BJ (cell line): ENCODE measurements around the gene DNASE1L3. TPM values are rescaled to one million over a fixed set of nuclear protein-coding genes. Genes with fewer than 3 reads are reported as not detected.

ENCODE experiments used
- CTCF ChIA-PET: fragments of 350-600 bp; formaldehyde crosslinking; extraction: SDS; loops from one replicate; lab custom pipeline; 2021; ENCODE audit warnings: antibody characterized with exemption, inconsistent platforms; lab: Yijun Ruan, JAX
- POLR2A ChIA-PET: fragments of 300-600 bp; sonication (Branson Sonifier 250); formaldehyde crosslinking; extraction: SDS; loops from one replicate; lab custom pipeline; 2021; ENCODE audit warnings: antibody characterized with exemption; lab: Charles Lee
- DNase-seq: peaks from one replicate; pipeline ENCODE4 v3.0.0-alpha.2; 2011; ENCODE audit warnings: low read depth
- H3K27me3 ChIP-seq: 2 replicates; pipeline ENCODE4 v1.6.0; 2011; ENCODE audit warnings: low read length; ENCODE audit not compliant: control insufficient read depth, insufficient read depth
- H3K36me3 ChIP-seq: 2 replicates; pipeline ENCODE4 v1.5.1; 2011; ENCODE audit warnings: low read length; ENCODE audit not compliant: control insufficient read depth, insufficient read depth
- H3K4me3 ChIP-seq: 2 replicates; pipeline ENCODE4 v1.5.1; 2011; ENCODE audit warnings: low read depth, mild to moderate bottlenecking, control low read depth, low read length
- polyA plus RNA-seq: library from polyadenylated mRNA; depleted of rRNA; stranded (reverse); fragments of >200 nt; gene quantifications from 2 replicates; pipeline ENCODE4 v1.2.3, GENCODE V29; 2011
- TF ChIP-seq, protein P1 (sequence below): IDR thresholded peaks from 2 replicates; pipeline ENCODE4 v1.5.1; 2011; ENCODE audit warnings: low read depth, mild to moderate bottlenecking, control low read depth, inconsistent platforms, low read length, moderate library complexity; ENCODE audit not compliant: insufficient read depth

DNASE1L3 gene
- polyA plus RNA-seq, 1 experiment = not detected

DNA sequence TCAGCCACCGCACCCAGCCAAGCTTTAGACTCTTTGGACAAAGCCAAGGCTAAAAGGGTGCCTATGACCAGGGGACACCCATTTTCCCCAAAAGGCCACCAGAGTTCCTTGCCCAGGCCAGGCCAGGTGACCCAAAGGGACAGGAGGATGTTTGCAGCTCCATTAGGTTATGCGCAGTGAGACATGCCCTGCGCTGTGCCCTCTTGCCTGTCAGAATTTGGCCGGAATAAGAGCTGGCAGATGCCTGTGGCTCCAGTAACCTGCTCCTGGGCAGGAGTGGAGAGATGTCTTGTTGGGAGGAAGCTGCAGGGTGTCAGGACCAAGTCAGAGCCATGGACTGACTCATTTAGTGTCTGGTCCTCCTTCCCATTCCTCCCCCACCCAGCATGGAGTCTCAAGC is 20.5 kb downstream of the DNASE1L3 start:
- Histone ChIP-seq H3K36me3 (no peaks in the 10 kb centered on the region), H3K4me3 (no peak overlapping the region), H3K27me3 (no peaks in the 10 kb centered on the region)
- TF ChIP-seq, protein P1, sequence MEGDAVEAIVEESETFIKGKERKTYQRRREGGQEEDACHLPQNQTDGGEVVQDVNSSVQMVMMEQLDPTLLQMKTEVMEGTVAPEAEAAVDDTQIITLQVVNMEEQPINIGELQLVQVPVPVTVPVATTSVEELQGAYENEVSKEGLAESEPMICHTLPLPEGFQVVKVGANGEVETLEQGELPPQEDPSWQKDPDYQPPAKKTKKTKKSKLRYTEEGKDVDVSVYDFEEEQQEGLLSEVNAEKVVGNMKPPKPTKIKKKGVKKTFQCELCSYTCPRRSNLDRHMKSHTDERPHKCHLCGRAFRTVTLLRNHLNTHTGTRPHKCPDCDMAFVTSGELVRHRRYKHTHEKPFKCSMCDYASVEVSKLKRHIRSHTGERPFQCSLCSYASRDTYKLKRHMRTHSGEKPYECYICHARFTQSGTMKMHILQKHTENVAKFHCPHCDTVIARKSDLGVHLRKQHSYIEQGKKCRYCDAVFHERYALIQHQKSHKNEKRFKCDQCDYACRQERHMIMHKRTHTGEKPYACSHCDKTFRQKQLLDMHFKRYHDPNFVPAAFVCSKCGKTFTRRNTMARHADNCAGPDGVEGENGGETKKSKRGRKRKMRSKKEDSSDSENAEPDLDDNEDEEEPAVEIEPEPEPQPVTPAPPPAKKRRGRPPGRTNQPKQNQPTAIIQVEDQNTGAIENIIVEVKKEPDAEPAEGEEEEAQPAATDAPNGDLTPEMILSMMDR = no peak
- no peak for DNase-seq
- CTCF ChIA-PET = interaction anchor here (0.6 to 9.9 kb wide), 5 partner anchors 13 to 126 kb away, joined by 3 to 240 read pairs (median 42); partner anchors contain the start of genes HTD2 and RPP14
- POLR2A ChIA-PET = no interaction called here

DNA sequence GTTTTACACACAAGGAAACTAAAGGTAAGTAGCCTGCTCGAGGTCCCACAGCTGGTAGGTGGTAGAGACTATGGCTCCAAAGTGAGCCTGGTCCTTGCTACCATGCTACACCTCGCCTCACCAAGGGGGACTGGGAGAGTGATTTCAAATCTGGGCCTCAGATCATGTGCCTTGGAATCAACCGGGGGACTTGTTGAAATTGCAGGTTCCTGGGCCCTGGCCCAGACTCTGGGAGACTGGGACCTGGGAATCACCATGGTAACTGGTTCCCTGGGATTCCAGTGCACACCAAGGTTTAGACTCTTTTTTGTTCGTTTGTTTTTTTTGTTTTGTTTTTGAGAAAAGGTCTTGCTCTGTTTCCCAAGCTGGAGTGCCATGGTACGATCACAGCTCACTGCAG is 21.1 kb downstream of the DNASE1L3 start:
- TF ChIP-seq, protein P1 = no peak
- no peak for DNase-seq
- Histone ChIP-seq H3K4me3 (no peak overlapping the region), H3K27me3 (no peaks in the 10 kb centered on the region; the same call in 1 of the 2 replicates), H3K36me3 (no peaks in the 10 kb centered on the region)
- CTCF ChIA-PET = interaction anchor here (0.6 to 9.9 kb wide), 7 partner anchors 11 to 117 kb away, joined by 3 to 240 read pairs (median 42); partner anchors contain the start of genes HTD2 and RPP14
- POLR2A ChIA-PET = no interaction called here

DNA sequence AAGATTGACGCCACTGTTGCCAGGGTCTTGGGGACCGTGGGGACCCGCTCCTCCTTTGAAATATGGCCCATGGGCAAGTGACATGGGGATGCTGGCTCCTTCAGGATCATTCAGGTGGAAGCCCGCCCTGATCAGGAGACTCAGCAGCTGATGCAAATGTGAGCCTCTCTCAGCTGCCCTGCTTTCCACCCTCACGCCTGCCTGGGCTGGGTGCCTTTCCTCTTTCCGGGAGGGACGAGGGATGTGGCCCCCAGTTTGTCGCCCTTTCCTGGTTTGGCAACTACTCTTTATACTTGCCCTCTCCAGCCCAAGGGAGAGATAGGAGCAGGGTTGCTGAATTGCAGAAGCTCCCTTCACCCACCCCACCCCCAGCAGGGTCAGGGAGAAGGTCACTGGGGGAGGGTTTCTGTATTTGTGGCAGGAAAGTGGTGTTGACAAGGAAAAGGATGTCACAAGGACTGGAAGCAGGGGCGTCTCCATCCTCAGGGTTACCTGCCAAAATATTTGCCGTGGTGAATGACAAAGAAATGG is 21.8 kb downstream of the DNASE1L3 start:
- ChIA-PET POLR2A (no interaction called here), CTCF (interaction anchor here (0.6 to 9.9 kb wide), 17 partner anchors 8 to 118 kb away, joined by 3 to 240 read pairs (median 7); partner anchors contain the start of genes HTD2 and RPP14)
- DNase-seq = no peak
- Histone ChIP-seq H3K27me3 (no peaks in the 10 kb centered on the region; the same call in 1 of the 2 replicates), H3K36me3 (no peaks in the 10 kb centered on the region), H3K4me3 (no peak overlapping the region)
- TF ChIP-seq, protein P1 = no peak

DNA sequence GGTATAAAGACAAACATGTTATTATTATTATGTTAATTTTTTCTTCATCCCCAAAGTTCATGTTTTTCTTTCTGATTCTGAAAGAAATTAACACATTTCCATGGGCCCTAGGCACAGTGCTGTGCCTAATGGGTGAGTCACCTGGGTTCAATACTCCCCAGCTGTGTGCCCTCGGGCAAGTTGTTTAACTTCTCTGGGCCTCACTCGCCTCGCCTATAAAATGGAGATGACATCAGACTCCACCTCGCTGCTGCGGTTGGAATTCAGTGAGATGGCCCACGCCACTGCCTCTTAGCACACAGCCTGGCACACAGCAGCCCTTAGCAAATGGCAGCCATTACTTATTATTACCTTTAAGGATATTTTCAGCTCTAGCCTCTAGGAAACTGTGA is 22.6 kb downstream of the DNASE1L3 start:
- TF ChIP-seq, protein P1 = no peak
- no peak for DNase-seq
- CTCF ChIA-PET = interaction anchor here (0.6 to 9.9 kb wide), 28 partner anchors 9 to 267 kb away, joined by 3 to 240 read pairs (median 5); partner anchors contain the start of genes FLNB, HTD2 and RPP14
- no peak overlapping the region for H3K4me3 ChIP-seq
- no peaks in the 10 kb centered on the region for H3K36me3 ChIP-seq
- H3K27me3 ChIP-seq = no peaks in the 10 kb centered on the region; the same call in 1 of the 2 replicates
- POLR2A ChIA-PET = interaction anchor here (0.6 kb wide), 1 partner anchor 146 kb away, joined by 3 read pairs; no protein-coding TSS in a partner anchor

DNA sequence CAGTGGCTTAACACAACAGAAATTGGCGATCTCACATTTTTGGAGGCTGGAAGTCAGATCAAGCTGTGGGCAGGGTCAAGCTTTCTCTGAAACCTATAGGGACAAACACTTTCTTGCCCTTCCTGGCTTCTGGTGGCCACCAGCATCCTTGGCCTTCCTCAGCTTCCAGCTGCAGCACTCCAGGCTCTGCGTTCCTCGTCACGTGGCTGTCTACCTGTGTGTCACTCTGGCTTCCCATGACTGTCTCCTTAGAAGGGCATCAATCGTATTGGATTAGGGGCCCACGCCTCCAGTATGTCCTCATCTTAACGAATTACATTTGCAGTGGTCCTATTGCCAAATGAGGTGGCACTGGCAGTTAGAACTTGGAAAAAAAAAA is 25.8 kb downstream of the DNASE1L3 start:
- TF ChIP-seq, protein P1 = no peak
- POLR2A ChIA-PET = no interaction called here
- CTCF ChIA-PET = interaction anchor here (6.3 to 9.9 kb wide), 3 partner anchors 34 to 121 kb away, joined by 45 to 240 read pairs (median 69); partner anchors contain the start of genes HTD2 and RPP14

More for the DNA sequence above, 25.8 kb downstream of the DNASE1L3 start:
- H3K36me3 ChIP-seq = no peaks in the 10 kb centered on the region
- no peaks in the 10 kb centered on the region; the same call in none of the 2 replicates for H3K27me3 ChIP-seq
- no peak for DNase-seq
- no peak overlapping the region for H3K4me3 ChIP-seq
